ENCODE measurements around the gene GDAP2.

DNA sequence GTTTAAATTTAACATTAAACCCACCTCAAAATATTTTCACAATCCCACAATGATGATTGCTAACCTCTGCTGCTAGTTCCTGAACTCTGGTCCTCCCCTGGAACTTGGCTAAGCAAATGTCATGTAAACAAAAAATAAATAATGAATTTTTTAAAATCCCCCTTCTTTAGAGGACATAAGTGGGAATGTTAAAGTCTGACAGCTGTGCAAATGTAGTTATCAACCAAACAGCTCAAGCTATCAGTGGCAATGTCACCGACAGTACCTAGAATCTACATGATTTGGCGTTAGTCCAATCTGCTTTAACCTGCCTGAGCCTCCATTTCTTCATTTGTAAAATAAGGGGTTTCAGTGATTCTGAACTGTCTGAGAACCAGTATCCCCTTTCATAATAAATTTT is 67.7 kb downstream of the GDAP2 start:
- TF ChIP-seq, protein P1, sequence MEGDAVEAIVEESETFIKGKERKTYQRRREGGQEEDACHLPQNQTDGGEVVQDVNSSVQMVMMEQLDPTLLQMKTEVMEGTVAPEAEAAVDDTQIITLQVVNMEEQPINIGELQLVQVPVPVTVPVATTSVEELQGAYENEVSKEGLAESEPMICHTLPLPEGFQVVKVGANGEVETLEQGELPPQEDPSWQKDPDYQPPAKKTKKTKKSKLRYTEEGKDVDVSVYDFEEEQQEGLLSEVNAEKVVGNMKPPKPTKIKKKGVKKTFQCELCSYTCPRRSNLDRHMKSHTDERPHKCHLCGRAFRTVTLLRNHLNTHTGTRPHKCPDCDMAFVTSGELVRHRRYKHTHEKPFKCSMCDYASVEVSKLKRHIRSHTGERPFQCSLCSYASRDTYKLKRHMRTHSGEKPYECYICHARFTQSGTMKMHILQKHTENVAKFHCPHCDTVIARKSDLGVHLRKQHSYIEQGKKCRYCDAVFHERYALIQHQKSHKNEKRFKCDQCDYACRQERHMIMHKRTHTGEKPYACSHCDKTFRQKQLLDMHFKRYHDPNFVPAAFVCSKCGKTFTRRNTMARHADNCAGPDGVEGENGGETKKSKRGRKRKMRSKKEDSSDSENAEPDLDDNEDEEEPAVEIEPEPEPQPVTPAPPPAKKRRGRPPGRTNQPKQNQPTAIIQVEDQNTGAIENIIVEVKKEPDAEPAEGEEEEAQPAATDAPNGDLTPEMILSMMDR (IDR thresholded peaks at IDR 0.05) = no peak
- no peak for TF ChIP-seq EP300 (IDR thresholded peaks at IDR 0.05)
- TF ChIP-seq POLR2A (IDR thresholded peaks at IDR 0.05) = no peak
- no peak for TF ChIP-seq POLR2AphosphoS5 (IDR thresholded peaks at IDR 0.05)

Measured in sigmoid colon (tissue), 4 donors.